ENCODE data around the gene NSUN2.

GRCh38 chr5:6551955-6552313 is 80.9 kb downstream of the NSUN2 start:
- TF ChIP-seq EP300 (IDR thresholded peaks at IDR 0.05), result no peak
- TF ChIP-seq, protein P1, sequence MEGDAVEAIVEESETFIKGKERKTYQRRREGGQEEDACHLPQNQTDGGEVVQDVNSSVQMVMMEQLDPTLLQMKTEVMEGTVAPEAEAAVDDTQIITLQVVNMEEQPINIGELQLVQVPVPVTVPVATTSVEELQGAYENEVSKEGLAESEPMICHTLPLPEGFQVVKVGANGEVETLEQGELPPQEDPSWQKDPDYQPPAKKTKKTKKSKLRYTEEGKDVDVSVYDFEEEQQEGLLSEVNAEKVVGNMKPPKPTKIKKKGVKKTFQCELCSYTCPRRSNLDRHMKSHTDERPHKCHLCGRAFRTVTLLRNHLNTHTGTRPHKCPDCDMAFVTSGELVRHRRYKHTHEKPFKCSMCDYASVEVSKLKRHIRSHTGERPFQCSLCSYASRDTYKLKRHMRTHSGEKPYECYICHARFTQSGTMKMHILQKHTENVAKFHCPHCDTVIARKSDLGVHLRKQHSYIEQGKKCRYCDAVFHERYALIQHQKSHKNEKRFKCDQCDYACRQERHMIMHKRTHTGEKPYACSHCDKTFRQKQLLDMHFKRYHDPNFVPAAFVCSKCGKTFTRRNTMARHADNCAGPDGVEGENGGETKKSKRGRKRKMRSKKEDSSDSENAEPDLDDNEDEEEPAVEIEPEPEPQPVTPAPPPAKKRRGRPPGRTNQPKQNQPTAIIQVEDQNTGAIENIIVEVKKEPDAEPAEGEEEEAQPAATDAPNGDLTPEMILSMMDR (IDR thresholded peaks at IDR 0.05), result no peak

Data from esophagus muscularis mucosa (tissue), 3 donors.